ENCODE data around the gene AKAP1. TPM values are rescaled to one million over a fixed set of nuclear protein-coding genes. Genes with fewer than 3 reads are reported as not detected.

The AKAP1 gene
- total and polyA plus RNA-seq, 2 of the 8 experiments (the other 6 are each of a cell fraction or from before 2014, with no cell fraction given): 120 to 156 TPM

- TF ChIP-seq USF2 (IDR thresholded peaks at IDR 0.05; ENCODE audit: low read length) (no peak), POLR2A (IDR thresholded peaks at IDR 0.05; ENCODE audit: control extremely low read depth in 1 of 2, low read depth in 2 of 2, low read length in 2 of 2) (no peak), BCL11A (IDR thresholded peaks at IDR 0.05; ENCODE audit: low read depth in 2 of 2, low read length in 2 of 2) (no peak), JUN (IDR thresholded peaks at IDR 0.05; ENCODE audit: low read depth, low read length) (no peak), TBP (IDR thresholded peaks at IDR 0.05; ENCODE audit: low read depth, low read length) (no peak), SP1 (IDR thresholded peaks at IDR 0.05; ENCODE audit: low read depth, low read length) (no peak), JUND (IDR thresholded peaks at IDR 0.05; ENCODE audit: low read length) (no peak), EP300 (IDR thresholded peaks at IDR 0.05; ENCODE audit: borderline replicate concordance in 1 of 2, low read depth in 2 of 2, low read length in 2 of 2) (no peak), SIN3A (conservative IDR thresholded peaks at IDR 0.05 in 1 of 2, IDR thresholded peaks at IDR 0.05 in 1 of 2; ENCODE audit: low read depth in 1 of 2, low read length in 2 of 2) (no peak), HDAC6 (IDR thresholded peaks at IDR 0.05; ENCODE audit: low read depth, low read length) (no peak), TAF7 (optimal IDR thresholded peaks at IDR 0.05; ENCODE audit: borderline replicate concordance, low read depth, low read length) (no peak), YY1 (IDR thresholded peaks at IDR 0.05; ENCODE audit: low read depth, low read length) (no peak), SIRT6 (IDR thresholded peaks at IDR 0.05; ENCODE audit: low read length) (no peak), SP2 (IDR thresholded peaks at IDR 0.05; ENCODE audit: low read length) (no peak), RAD21 (IDR thresholded peaks at IDR 0.05 in 1 of 2, conservative IDR thresholded peaks at IDR 0.05 in 1 of 2; ENCODE audit: low read depth in 2 of 2, low read length in 2 of 2) (peak; percentile 36 to 55), NANOG (IDR thresholded peaks at IDR 0.05; ENCODE audit: insufficient read depth, low read depth, low read length, poor library complexity, severe bottlenecking) (no peak), CBX8 (IDR thresholded peaks at IDR 0.05; ENCODE audit: borderline replicate concordance, low read depth, low read length) (no peak), CTBP2 (IDR thresholded peaks at IDR 0.05; ENCODE audit: borderline replicate concordance, insufficient read depth, insufficient read length, low read length) (no peak)
These were observed 21.2 kb downstream of the AKAP1 start (continued) for GRCh38 chr17:57106107-57106835.

Measured in H1 (cell line).